Gastroesophageal sphincter (tissue), 3 donors: ENCODE results near the gene RERG.

Experiments used
- POLR2A ChIP-seq, 2 donors: fragments of 450-650 bp; IDR thresholded peaks; one replicate each; pipeline ENCODE4 v1.6.1; 2017; ENCODE audit warnings: antibody characterized with exemption in 2 of 2, mild to moderate bottlenecking in 2 of 2, moderate library complexity in 1 of 2
- POLR2AphosphoS5 ChIP-seq: sonication (generic); formaldehyde crosslinking; IDR thresholded peaks from one replicate; pipeline ENCODE4 v1.6.1; 2017; ENCODE audit warnings: antibody characterized with exemption
- TF ChIP-seq, protein P1 (sequence below), 4 experiments: fragments of 200-600 bp in 2 of 4; fragments of 450-650 bp in 2 of 4; sonication (generic) in 1 of 4; IDR thresholded peaks; one replicate each; pipeline ENCODE4 v1.5.1; 2017 to 2019; ENCODE audit warnings: antibody characterized with exemption in 4 of 4, mild to moderate bottlenecking in 2 of 4, moderate library complexity in 2 of 4

DNA sequence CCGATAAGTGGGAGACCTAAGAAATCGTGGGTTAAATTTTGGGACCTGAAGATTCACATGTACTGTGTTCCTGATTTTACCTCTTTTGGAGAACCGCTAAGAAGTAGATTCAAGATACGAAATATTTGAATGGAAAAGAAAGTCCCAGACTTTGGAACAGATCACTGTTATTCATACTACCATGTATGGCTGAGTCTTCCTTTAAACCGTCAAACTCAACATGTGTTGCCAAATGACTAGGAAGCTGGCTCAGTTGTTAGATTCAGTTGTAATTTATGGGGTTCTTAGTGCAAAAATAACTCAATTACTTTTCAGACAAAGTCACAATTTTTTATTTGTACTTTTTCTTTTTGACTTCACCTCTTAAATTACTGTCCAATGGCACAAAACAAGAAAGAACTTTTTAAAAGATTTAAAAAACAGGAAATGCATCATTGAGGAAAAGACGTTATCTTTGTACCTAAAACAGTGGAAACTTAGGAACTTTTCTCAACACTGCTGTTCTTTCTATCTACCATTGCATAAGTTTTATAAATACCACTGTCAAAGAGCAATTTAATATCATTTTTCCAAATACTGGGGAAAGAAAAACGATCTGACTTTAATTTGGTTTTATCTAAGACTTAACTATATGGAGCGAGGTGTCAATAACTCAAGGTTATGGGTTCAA lies 15.7 kb downstream of the RERG start:
- TF ChIP-seq, protein P1, sequence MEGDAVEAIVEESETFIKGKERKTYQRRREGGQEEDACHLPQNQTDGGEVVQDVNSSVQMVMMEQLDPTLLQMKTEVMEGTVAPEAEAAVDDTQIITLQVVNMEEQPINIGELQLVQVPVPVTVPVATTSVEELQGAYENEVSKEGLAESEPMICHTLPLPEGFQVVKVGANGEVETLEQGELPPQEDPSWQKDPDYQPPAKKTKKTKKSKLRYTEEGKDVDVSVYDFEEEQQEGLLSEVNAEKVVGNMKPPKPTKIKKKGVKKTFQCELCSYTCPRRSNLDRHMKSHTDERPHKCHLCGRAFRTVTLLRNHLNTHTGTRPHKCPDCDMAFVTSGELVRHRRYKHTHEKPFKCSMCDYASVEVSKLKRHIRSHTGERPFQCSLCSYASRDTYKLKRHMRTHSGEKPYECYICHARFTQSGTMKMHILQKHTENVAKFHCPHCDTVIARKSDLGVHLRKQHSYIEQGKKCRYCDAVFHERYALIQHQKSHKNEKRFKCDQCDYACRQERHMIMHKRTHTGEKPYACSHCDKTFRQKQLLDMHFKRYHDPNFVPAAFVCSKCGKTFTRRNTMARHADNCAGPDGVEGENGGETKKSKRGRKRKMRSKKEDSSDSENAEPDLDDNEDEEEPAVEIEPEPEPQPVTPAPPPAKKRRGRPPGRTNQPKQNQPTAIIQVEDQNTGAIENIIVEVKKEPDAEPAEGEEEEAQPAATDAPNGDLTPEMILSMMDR (IDR thresholded peaks at IDR 0.05), result no peak
- TF ChIP-seq POLR2AphosphoS5 (peak; percentile 3), POLR2A (IDR thresholded peaks at IDR 0.05) (no peak)
